NCI-H1930 (cell line): ENCODE results near the gene SF3A1.

ENCODE experiments used
- DNase-seq, 2 experiments: peaks; one replicate each; lab custom pipeline; 2025; lab: John Stamatoyannopoulos, UW

SF3A1 gene

GRCh38 chr22:30286813-30287647, 69.7 kb downstream of the SF3A1 start:
- peak; percentile 9 to 43 for DNase-seq

- no peak for DNase-seq
Measured at GRCh38 chr22:30286331-30286730, 70.4 kb downstream of the SF3A1 start.

- no peak for DNase-seq
Measured at GRCh38 chr22:30285846-30286200, 70.9 kb downstream of the SF3A1 start.

- no peak for DNase-seq
Measured at GRCh38 chr22:30285176-30285845, 71.4 kb downstream of the SF3A1 start.

GRCh38 chr22:30284666-30285065, 72.0 kb downstream of the SF3A1 start:
- DNase-seq: no peak

- no peak for DNase-seq
Measured at GRCh38 chr22:30284172-30284571, 72.5 kb downstream of the SF3A1 start.

GRCh38 chr22:30283342-30283741, 73.4 kb downstream of the SF3A1 start:
- no peak for DNase-seq

- no peak for DNase-seq
Measured at GRCh38 chr22:30282616-30283046, 74.1 kb downstream of the SF3A1 start.
